Caco-2 (cell line): ENCODE results near the gene MARCHF10. TPM values are rescaled to one million over a fixed set of nuclear protein-coding genes. Genes with fewer than 3 reads are reported as not detected.
A peak's percentile ranks its signal among the peaks of the same experiment; 100 is the strongest.

ENCODE experiments used
- BruUV-seq: library from RNA; stranded (reverse); fragments of 400-500 nt; replicated peaks from 2 replicates; lab custom pipeline; 2021; lab: Mats Ljungman, UMichigan
- CTCF ChIA-PET: fragments of 300-600 bp; sonication (Branson Sonifier 250); formaldehyde crosslinking; loops from one replicate; lab custom pipeline; 2022; ENCODE audit warnings: antibody characterized with exemption; lab: Charles Lee
- POLR2A ChIA-PET: fragments of 300-600 bp; sonication (Branson Sonifier 250); formaldehyde crosslinking; loops from one replicate; lab custom pipeline; 2022; ENCODE audit warnings: antibody characterized with exemption; lab: Charles Lee
- DNase-seq, 2 experiments: peaks; one replicate each; pipeline versions ENCODE4 v3.0.0 to v3.0.0-alpha.2; 2020 to 2022
- H3K27me3 ChIP-seq: replicated peaks from 2 replicates; pipeline ENCODE4 v1.6.0; 2011; ENCODE audit warnings: low read length; ENCODE audit not compliant: control insufficient read depth, insufficient read depth
- H3K36me3 ChIP-seq: 2 replicates; pipeline ENCODE4 v1.5.1; 2011; ENCODE audit warnings: low read length; ENCODE audit not compliant: control insufficient read depth, insufficient read depth
- H3K4me1 ChIP-seq: fragments of 250-450 bp; sonication (Bioruptor Pico); 2 replicates; pipeline ENCODE4 v1.5.1; 2020; ENCODE audit warnings: mild to moderate bottlenecking
- H3K4me3 ChIP-seq: 2 replicates; pipeline ENCODE4 v1.5.1; 2011; ENCODE audit warnings: low read depth, mild to moderate bottlenecking, control low read depth, low read length
- H3K9me3 ChIP-seq: fragments of 250-450 bp; sonication (Bioruptor Pico); 2 replicates; pipeline ENCODE4 v1.5.1; 2020; ENCODE audit warnings: mild to moderate bottlenecking, moderate library complexity
- H3K27ac Mint-ChIP-seq: one replicate; pipeline ENCODE4 v1.8.0; 2022; ENCODE audit warnings: mixed read lengths; ENCODE audit not compliant: unreplicated experiment
- H3K27me3 Mint-ChIP-seq: one replicate; pipeline ENCODE4 v1.8.0; 2022; ENCODE audit warnings: mixed read lengths; ENCODE audit not compliant: insufficient read depth, unreplicated experiment
- H3K36me3 Mint-ChIP-seq: one replicate; pipeline ENCODE4 v1.8.0; 2022; ENCODE audit warnings: mild to moderate bottlenecking, mixed read lengths; ENCODE audit not compliant: insufficient read depth, unreplicated experiment
- H3K4me1 Mint-ChIP-seq: one replicate; pipeline ENCODE4 v1.8.0; 2022; ENCODE audit warnings: low read depth, mixed read lengths; ENCODE audit not compliant: unreplicated experiment
- H3K4me3 Mint-ChIP-seq: one replicate; pipeline ENCODE4 v1.8.0; 2022; ENCODE audit warnings: mild to moderate bottlenecking, moderate library complexity, mixed read lengths; ENCODE audit not compliant: unreplicated experiment
- H3K9me3 Mint-ChIP-seq: one replicate; pipeline ENCODE4 v1.8.0; 2022; ENCODE audit warnings: mixed read lengths; ENCODE audit not compliant: unreplicated experiment
- intact Hi-C: fragments of 100-400 bp; cut with micrococcal nuclease; formaldehyde crosslinking; loops from one replicate; pipeline ENCODE4 v1.10.0; 2022; ENCODE audit not compliant: unreplicated experiment
- total RNA-seq: library from RNA; stranded (reverse); gene quantifications from 2 replicates; pipeline ENCODE4 v1.2.3, GENCODE V29; 2022
- TF ChIP-seq, protein P1 (sequence below), 2 experiments: fragments of 200-600 bp in 1 of 2; IDR thresholded peaks; 1 replicate in 1 of 2; 2 replicates in 1 of 2; pipeline versions ENCODE4 v1.5.1 to v1.8.0; 2011 to 2022; ENCODE audit warnings: antibody characterized with exemption in 1 of 2, control low read depth in 1 of 2, inconsistent platforms in 1 of 2, low read depth in 1 of 2, low read length in 1 of 2, mild to moderate bottlenecking in 1 of 2, moderate library complexity in 1 of 2; ENCODE audit not compliant: insufficient read depth in 1 of 2, severe bottlenecking in 1 of 2, unreplicated experiment in 1 of 2

The MARCHF10 gene
- total RNA-seq, 1 experiment from 2014 or later: not detected

DNA sequence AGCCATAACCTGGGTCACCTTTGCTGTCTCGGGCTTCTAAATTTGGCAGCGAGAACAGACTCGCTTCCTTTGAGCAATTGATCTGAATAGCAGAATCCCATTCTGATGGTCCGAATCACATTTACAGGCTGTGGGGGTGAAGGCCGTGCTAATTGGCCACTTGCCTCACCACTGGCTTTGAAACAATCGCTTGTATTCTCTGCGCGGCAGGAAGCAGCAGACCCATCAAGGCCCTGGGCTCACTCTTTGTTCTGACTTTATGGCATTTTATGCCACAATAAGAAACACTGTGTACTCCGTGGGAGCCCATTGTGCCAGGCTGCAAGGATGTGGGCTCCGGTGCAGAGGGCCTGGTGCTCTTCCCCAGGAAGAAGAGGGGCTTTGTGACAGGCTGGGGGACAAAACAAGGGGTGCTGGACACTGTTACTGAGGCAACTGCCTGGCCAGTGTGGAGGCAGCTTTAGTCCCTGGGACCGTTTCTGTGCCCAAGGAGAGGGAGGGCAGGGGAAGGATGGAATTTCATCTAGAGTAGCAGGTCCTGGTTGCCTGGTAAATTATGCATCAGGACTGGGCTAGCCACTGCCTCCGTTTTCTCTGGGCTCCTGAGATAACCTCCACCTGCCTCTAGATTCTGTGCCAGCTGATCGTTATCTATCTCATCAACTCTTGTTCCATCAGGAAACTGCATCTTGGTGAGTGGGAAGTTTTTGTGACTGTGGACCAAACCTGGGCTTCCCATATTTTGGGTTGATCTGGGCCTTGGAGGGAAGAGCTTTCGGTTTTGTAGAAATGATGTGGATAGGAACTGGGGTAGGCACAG, 102.1 kb downstream of the MARCHF10 start:
- ChIA-PET CTCF (interaction anchor here (0.5 to 0.7 kb wide), 2 partner anchors 14 to 264 kb away, joined by 3 to 4 read pairs; no protein-coding TSS in a partner anchor), POLR2A (no interaction called here)
- Histone ChIP-seq H3K9me3 (peaks cover 10% of the 10 kb centered on the region), H3K4me3 (no peak overlapping the region), H3K27me3 (peaks cover 9% of the 10 kb centered on the region), H3K4me1 (peaks cover 14% of the 10 kb centered on the region), H3K36me3 (no peaks in the 10 kb centered on the region)
- no peaks in the 10 kb centered on the region for H3K36me3 Mint-ChIP-seq
- no peak overlapping the region for H3K4me3 Mint-ChIP-seq
- H3K4me1 Mint-ChIP-seq: no peaks in the 10 kb centered on the region
- DNase-seq: no peak
- H3K27me3 Mint-ChIP-seq: peaks cover 40% of the 10 kb centered on the region
- H3K27ac Mint-ChIP-seq: no peak overlapping the region
- TF ChIP-seq, protein P1, sequence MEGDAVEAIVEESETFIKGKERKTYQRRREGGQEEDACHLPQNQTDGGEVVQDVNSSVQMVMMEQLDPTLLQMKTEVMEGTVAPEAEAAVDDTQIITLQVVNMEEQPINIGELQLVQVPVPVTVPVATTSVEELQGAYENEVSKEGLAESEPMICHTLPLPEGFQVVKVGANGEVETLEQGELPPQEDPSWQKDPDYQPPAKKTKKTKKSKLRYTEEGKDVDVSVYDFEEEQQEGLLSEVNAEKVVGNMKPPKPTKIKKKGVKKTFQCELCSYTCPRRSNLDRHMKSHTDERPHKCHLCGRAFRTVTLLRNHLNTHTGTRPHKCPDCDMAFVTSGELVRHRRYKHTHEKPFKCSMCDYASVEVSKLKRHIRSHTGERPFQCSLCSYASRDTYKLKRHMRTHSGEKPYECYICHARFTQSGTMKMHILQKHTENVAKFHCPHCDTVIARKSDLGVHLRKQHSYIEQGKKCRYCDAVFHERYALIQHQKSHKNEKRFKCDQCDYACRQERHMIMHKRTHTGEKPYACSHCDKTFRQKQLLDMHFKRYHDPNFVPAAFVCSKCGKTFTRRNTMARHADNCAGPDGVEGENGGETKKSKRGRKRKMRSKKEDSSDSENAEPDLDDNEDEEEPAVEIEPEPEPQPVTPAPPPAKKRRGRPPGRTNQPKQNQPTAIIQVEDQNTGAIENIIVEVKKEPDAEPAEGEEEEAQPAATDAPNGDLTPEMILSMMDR (IDR thresholded peaks at IDR 0.05; ENCODE audit: insufficient read depth in 1 of 2, low read depth in 1 of 2, low read length in 1 of 2, severe bottlenecking in 1 of 2, unreplicated experiment in 1 of 2): no peak
- intact Hi-C loops: no loop called here
- no peaks in the 10 kb centered on the region for H3K9me3 Mint-ChIP-seq
- no TSS peak for BruUV-seq

DNA sequence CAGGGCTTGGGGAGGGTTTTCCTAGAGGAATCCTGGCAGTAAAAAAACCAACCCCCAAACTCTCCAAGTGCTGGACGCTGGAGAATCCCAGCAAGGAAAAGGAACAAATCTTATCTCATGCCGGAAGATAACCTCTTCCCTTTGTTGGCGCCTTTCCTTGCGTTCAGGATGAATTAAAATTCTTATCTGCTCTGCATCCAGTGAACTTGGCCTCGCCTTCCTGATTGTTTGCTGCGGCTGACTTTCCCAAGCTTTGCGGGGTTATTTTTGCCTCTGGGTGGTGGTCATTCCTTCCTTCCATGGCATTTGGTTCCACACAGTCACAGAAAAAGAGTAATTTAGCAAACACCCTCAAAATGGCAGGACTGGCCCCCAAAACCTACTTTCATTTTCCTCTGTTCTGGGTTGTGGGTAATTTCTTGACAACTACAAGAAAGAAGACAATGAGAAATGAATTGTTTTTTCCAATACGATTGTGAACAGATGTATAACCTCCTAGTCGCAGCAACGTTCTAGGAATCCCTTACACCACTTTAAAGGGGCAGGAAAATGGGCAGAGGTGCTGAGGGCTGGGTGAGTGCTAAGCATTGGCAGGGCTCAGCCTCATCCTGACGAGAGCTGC, 102.8 kb downstream of the MARCHF10 start:
- H3K36me3 ChIP-seq: no peaks in the 10 kb centered on the region
- no TSS peak for BruUV-seq
- H3K27me3 ChIP-seq: peaks cover 9% of the 10 kb centered on the region
- Mint-ChIP-seq H3K4me3 (peak overlapping the region; percentile 62), H3K36me3 (no peaks in the 10 kb centered on the region), H3K27ac (no peak overlapping the region), H3K4me1 (no peaks in the 10 kb centered on the region), H3K9me3 (no peaks in the 10 kb centered on the region), H3K27me3 (peaks cover 40% of the 10 kb centered on the region)
- H3K4me1 ChIP-seq: peaks cover 14% of the 10 kb centered on the region
- intact Hi-C loops: no loop called here
- H3K4me3 ChIP-seq: no peak overlapping the region
- CTCF ChIA-PET: no interaction called here
- POLR2A ChIA-PET: no interaction called here
- peaks cover 10% of the 10 kb centered on the region for H3K9me3 ChIP-seq
- TF ChIP-seq, protein P1 (IDR thresholded peaks at IDR 0.05; ENCODE audit: insufficient read depth in 1 of 2, low read depth in 1 of 2, low read length in 1 of 2, severe bottlenecking in 1 of 2, unreplicated experiment in 1 of 2): no peak
- no peak for DNase-seq

DNA sequence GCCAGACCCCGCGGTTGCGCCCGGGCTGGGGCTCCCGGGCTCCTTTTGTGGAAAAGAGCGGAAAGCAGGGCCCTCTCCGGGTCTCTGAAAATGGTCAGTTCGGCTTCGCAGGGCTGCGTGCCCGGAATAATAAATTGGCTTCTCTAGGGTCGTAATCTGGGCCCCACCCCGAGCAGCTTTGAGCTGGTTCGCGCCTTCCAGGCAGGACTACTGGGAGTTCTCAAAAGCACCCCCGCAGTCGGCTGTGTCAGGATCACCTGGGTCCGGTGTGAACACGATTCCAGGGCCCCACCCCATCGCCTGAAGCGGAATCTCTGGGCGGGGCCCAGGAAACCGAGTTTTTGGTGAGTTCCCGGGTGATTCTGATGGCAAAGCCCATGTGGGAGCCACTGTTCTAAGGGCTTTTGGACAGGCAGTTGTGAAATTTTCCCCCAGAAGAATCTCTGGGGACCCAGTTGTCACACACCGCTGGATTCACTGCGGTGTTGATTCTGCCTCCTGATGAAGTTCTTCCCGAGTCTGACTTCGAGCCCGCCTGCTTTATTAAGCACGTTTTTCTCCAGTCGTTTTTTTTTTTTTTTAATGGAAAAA, 103.6 kb downstream of the MARCHF10 start:
- Mint-ChIP-seq H3K4me3 (peak overlapping the region; percentile 62), H3K27ac (no peak overlapping the region), H3K36me3 (no peaks in the 10 kb centered on the region), H3K9me3 (no peaks in the 10 kb centered on the region), H3K4me1 (no peaks in the 10 kb centered on the region), H3K27me3 (peaks cover 34% of the 10 kb centered on the region)
- H3K9me3 ChIP-seq: peaks cover 10% of the 10 kb centered on the region
- no TSS peak for BruUV-seq
- intact Hi-C loops: loop anchor here (5.0 kb wide), 1 partner anchor 703 kb away; no protein-coding TSS in a partner anchor
- POLR2A ChIA-PET: no interaction called here
- peaks cover 9% of the 10 kb centered on the region for H3K27me3 ChIP-seq
- H3K4me3 ChIP-seq: peak overlapping the region; percentile 33
- peaks cover 14% of the 10 kb centered on the region for H3K4me1 ChIP-seq
- TF ChIP-seq, protein P1 (IDR thresholded peaks at IDR 0.05; ENCODE audit: insufficient read depth in 1 of 2, low read depth in 1 of 2, low read length in 1 of 2, severe bottlenecking in 1 of 2, unreplicated experiment in 1 of 2): no peak
- CTCF ChIA-PET: interaction anchor here (0.6 to 0.7 kb wide), 2 partner anchors 12 to 169 kb away, joined by 3 read pairs; no protein-coding TSS in a partner anchor
- DNase-seq: peak in 1 of 2 experiments; percentile 29
- H3K36me3 ChIP-seq: no peaks in the 10 kb centered on the region
